Neuron (in vitro differentiated cells): ENCODE data around the gene VEPH1.

Experiments
- H2AFZ ChIP-seq: one replicate; pipeline ENCODE4 v1.6.1; 2013; ENCODE audit warnings: low read depth, mild to moderate bottlenecking, inconsistent platforms, low read length, moderate library complexity
- H3K27me3 ChIP-seq: one replicate; pipeline ENCODE4 v1.6.1; 2013; ENCODE audit warnings: low read length; ENCODE audit not compliant: insufficient read depth
- H3K36me3 ChIP-seq: one replicate; pipeline ENCODE4 v1.6.1; 2013; ENCODE audit warnings: low read length; ENCODE audit not compliant: insufficient read depth
- H3K4me1 ChIP-seq: one replicate; pipeline ENCODE4 v1.6.1; 2013; ENCODE audit warnings: low read length; ENCODE audit not compliant: insufficient read depth
- H3K4me3 ChIP-seq: 2 replicates; pipeline ENCODE4 v1.5.1; 2013; ENCODE audit warnings: mild to moderate bottlenecking, low read length, moderate library complexity
- H3K9me3 ChIP-seq: one replicate; pipeline ENCODE4 v1.6.1; 2013; ENCODE audit warnings: low read length

The VEPH1 gene

DNA sequence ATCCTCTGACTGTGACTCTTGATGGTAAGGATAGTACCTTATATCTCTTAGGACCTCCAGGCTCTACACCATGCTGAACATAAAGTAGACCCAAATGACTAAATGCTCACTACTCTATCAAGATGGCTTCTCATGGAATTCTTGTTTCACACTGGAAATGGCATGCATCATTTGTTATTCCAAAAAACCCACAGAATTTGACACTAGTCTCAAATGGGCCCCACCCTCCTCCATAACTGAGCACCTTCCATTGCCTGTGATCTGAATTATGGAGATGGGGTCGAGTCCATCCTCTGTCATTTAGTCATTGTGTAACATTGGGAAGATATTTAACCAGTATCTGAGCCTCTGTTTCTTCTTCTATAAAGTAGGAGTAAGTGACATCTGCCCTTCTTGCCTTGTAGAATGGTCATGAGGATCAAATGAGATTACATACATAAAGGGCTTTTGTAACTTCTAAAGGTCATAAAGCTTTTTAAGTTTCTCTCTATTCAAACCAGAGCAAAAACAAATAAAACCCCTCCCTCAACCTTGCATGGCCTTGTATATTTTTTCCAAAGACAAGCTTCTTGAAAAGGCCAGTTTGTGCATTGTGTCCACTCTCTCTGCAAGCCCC is 123.6 kb downstream of the VEPH1 start:
- Histone ChIP-seq H3K27me3 (no peaks in the 10 kb centered on the region), H3K36me3 (no peaks in the 10 kb centered on the region), H3K4me3 (no peak overlapping the region), H3K9me3 (no peaks in the 10 kb centered on the region), H3K4me1 (peaks cover 50% of the 10 kb centered on the region), H2AFZ (no peak overlapping the region)

GRCh38 chr3:157376603-157377300 is 126.5 kb downstream of the VEPH1 start:
- H3K27me3 ChIP-seq = no peaks in the 10 kb centered on the region
- H2AFZ ChIP-seq = no peak overlapping the region
- H3K9me3 ChIP-seq = no peaks in the 10 kb centered on the region
- no peak overlapping the region for H3K4me3 ChIP-seq
- peaks cover 54% of the 10 kb centered on the region for H3K4me1 ChIP-seq
- H3K36me3 ChIP-seq = no peaks in the 10 kb centered on the region

GRCh38 chr3:157375342-157375986 is 127.8 kb downstream of the VEPH1 start:
- Histone ChIP-seq H2AFZ (no peak overlapping the region), H3K4me1 (peaks cover 54% of the 10 kb centered on the region), H3K36me3 (no peaks in the 10 kb centered on the region), H3K27me3 (no peaks in the 10 kb centered on the region), H3K4me3 (no peak overlapping the region), H3K9me3 (no peaks in the 10 kb centered on the region)

DNA sequence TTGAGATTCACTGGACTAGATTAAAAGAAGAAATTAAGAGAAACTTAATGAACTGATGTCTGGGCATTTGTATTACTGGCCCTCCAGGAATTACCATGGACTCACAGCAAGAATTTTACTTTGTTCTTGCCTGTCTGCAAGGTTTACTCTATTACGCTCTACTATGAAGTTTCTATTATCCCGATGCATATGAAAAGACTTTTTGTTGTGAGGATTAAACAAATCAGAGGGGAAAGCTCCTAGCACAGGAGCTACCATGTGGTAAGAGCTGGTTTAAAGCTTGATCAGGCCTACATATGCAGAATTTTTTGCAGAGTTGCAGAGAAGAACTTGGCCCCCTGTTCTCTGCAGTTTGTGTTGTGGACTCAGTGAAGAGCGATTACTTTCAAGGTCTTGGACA is 128.3 kb downstream of the VEPH1 start:
- Histone ChIP-seq H3K4me3 (no peak overlapping the region), H3K27me3 (no peaks in the 10 kb centered on the region), H3K36me3 (no peaks in the 10 kb centered on the region), H2AFZ (no peak overlapping the region), H3K9me3 (no peaks in the 10 kb centered on the region), H3K4me1 (peaks cover 51% of the 10 kb centered on the region)

- Histone ChIP-seq H3K9me3 (no peaks in the 10 kb centered on the region), H3K36me3 (no peaks in the 10 kb centered on the region)
Measured at GRCh38 chr3:157373783-157374182, 129.4 kb downstream of the VEPH1 start.

DNA sequence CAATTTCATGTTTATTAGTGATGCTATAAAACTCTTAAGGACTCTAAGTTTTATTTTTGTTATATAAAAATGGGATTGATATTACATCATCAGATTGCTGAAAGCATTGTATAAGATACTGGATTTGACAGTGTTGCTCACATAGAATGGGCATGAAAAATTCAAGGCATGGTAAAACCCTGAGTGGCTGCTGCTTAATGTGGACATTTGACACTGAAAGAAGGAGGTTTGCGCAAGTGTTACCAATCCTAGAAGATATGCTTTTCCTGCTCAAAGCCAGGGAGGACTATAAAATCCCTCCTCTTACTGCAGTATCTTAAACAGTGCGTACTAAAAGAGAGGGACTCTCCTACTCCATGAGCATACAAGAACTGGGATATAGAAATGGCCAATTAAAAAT is 132.3 kb downstream of the VEPH1 start:
- Histone ChIP-seq H3K27me3 (no peaks in the 10 kb centered on the region), H3K4me1 (peaks cover 21% of the 10 kb centered on the region), H2AFZ (no peak overlapping the region), H3K9me3 (no peaks in the 10 kb centered on the region), H3K4me3 (no peak overlapping the region), H3K36me3 (no peaks in the 10 kb centered on the region)

More at GRCh38 chr3:157373783-157374182, 129.4 kb downstream of the VEPH1 start:
- H3K4me3 ChIP-seq = no peak overlapping the region
- H3K4me1 ChIP-seq = peaks cover 46% of the 10 kb centered on the region
- no peak overlapping the region for H2AFZ ChIP-seq
- no peaks in the 10 kb centered on the region for H3K27me3 ChIP-seq

DNA sequence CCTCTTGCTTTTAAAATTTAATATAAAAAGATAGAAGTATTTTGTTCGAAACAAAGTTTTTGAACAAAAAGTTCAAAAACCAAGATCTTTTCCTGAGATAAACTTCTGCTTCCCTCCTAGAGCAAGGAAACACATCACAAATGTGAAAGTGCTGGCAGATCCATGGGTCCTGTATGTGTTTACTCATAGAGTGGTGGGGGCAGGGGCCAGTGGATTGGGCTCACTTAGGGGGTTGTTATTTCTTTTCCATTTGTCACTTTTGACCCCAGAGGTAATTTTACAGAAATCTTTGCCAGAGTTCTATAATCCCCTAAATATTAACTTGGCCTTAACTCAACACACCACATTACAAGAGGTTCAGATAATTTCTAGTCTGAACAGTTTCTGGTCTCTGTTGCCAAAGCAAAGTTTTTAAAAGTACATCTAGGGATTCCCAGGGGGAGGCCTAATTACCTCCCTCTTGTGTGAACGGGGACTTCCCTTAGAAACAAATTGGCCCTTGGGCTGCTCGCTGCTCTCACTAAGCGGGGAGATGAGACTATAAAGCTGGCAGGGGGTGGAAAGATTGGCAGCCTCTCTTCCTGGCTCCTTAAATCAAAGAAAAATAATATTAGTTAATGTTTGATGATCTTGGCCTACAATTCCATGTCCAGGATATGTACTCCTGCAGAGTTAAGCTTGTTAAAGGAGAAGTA is 133.3 kb downstream of the VEPH1 start:
- no peaks in the 10 kb centered on the region for H3K9me3 ChIP-seq
- H3K27me3 ChIP-seq = no peaks in the 10 kb centered on the region
- H3K4me1 ChIP-seq = peaks cover 11% of the 10 kb centered on the region
- no peak overlapping the region for H2AFZ ChIP-seq
- no peaks in the 10 kb centered on the region for H3K36me3 ChIP-seq
- no peak overlapping the region for H3K4me3 ChIP-seq

DNA sequence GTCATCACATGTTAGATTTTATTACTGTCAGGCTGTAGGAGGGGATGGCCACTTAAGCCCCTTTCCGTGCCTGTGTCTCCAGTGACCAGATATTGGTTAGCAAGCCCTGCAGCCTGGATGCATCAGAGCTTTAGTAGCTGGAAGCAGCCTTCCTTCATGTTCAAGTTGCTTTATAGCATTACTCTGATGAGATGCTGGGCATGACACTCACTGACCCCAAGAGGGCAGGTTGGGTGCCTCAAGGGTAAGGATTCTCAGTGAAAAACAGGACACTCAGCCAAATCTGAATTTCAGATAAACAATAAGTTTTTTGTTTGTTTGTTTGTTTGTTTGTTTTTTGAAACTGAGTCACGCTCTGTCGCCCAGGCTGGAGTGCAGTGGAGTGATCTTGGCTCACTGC is 135.0 kb downstream of the VEPH1 start:
- no peak overlapping the region for H3K4me3 ChIP-seq
- no peaks in the 10 kb centered on the region for H3K9me3 ChIP-seq
- no peak overlapping the region for H2AFZ ChIP-seq
- peaks cover 4% of the 10 kb centered on the region for H3K4me1 ChIP-seq
- H3K27me3 ChIP-seq = no peaks in the 10 kb centered on the region
- H3K36me3 ChIP-seq = no peaks in the 10 kb centered on the region

GRCh38 chr3:157363393-157363792 is 139.8 kb downstream of the VEPH1 start:
- Histone ChIP-seq H3K36me3 (no peaks in the 10 kb centered on the region), H3K4me3 (no peak overlapping the region), H2AFZ (no peak overlapping the region), H3K27me3 (no peaks in the 10 kb centered on the region), H3K9me3 (no peaks in the 10 kb centered on the region), H3K4me1 (peaks cover 4% of the 10 kb centered on the region)

GRCh38 chr3:157362348-157362747 is 140.9 kb downstream of the VEPH1 start:
- Histone ChIP-seq H3K4me3 (no peak overlapping the region), H3K4me1 (peaks cover 4% of the 10 kb centered on the region)

GRCh38 chr3:157360044-157360443 is 143.2 kb downstream of the VEPH1 start:
- H2AFZ ChIP-seq = no peak overlapping the region
- H3K9me3 ChIP-seq = no peaks in the 10 kb centered on the region
- H3K4me1 ChIP-seq = peaks cover 4% of the 10 kb centered on the region
- H3K4me3 ChIP-seq = no peak overlapping the region
- H3K27me3 ChIP-seq = no peaks in the 10 kb centered on the region
- H3K36me3 ChIP-seq = no peaks in the 10 kb centered on the region

More at GRCh38 chr3:157362348-157362747, 140.9 kb downstream of the VEPH1 start:
- no peak overlapping the region for H2AFZ ChIP-seq
- no peaks in the 10 kb centered on the region for H3K27me3 ChIP-seq
- no peaks in the 10 kb centered on the region for H3K36me3 ChIP-seq
- H3K9me3 ChIP-seq = no peaks in the 10 kb centered on the region

- Histone ChIP-seq H3K27me3 (no peaks in the 10 kb centered on the region), H3K9me3 (no peaks in the 10 kb centered on the region), H3K4me1 (no peaks in the 10 kb centered on the region), H3K4me3 (no peak overlapping the region), H2AFZ (no peak overlapping the region), H3K36me3 (no peaks in the 10 kb centered on the region)
Measured at GRCh38 chr3:157356541-157356940, 146.7 kb downstream of the VEPH1 start.

GRCh38 chr3:157355276-157355675 is 147.9 kb downstream of the VEPH1 start:
- Histone ChIP-seq H3K4me3 (no peak overlapping the region), H3K4me1 (no peaks in the 10 kb centered on the region), H2AFZ (no peak overlapping the region), H3K36me3 (no peaks in the 10 kb centered on the region), H3K27me3 (no peaks in the 10 kb centered on the region), H3K9me3 (no peaks in the 10 kb centered on the region)
